PFSK-1 (cell line): Measurements from ENCODE around the gene DCBLD1.

Experiments used
- FOXP2 ChIP-seq: optimal IDR thresholded peaks from 2 replicates; pipeline ENCODE3; 2011; ENCODE audit warnings: borderline replicate concordance, control low read depth, inconsistent platforms; ENCODE audit not compliant: insufficient read depth; ENCODE audit errors: extremely low read length, extremely low read depth
- POLR2AphosphoS5 ChIP-seq: IDR thresholded peaks from 2 replicates; pipeline ENCODE4 v1.6.1; 2012; ENCODE audit warnings: low read depth, mild to moderate bottlenecking, control low read depth, low read length, moderate library complexity
- REST ChIP-seq, 2 experiments: IDR thresholded peaks; 2 replicates each; pipeline versions ENCODE4 v1.6.1 to v1.8.0; 2011 to 2012; ENCODE audit warnings: low read depth in 2 of 2, low read length in 2 of 2, control low read depth in 1 of 2, inconsistent platforms in 1 of 2, mild to moderate bottlenecking in 1 of 2, moderate library complexity in 1 of 2; ENCODE audit not compliant: insufficient read depth in 1 of 2
- SIN3A ChIP-seq: IDR thresholded peaks from 2 replicates; pipeline ENCODE4 v1.6.1; 2012; ENCODE audit warnings: mild to moderate bottlenecking, low read length, moderate library complexity, borderline replicate concordance; ENCODE audit not compliant: insufficient read depth
- TAF1 ChIP-seq: IDR thresholded peaks from 2 replicates; pipeline ENCODE4 v1.6.1; 2012; ENCODE audit warnings: low read length, control low read depth, borderline replicate concordance; ENCODE audit not compliant: insufficient read depth

DCBLD1 gene

GRCh38 chr6:117550078-117550600, 67.7 kb downstream of the DCBLD1 start:
- TF ChIP-seq FOXP2 (no peak), POLR2AphosphoS5 (no peak), SIN3A (no peak), TAF1 (no peak), REST (IDR thresholded peaks at IDR 0.05; ENCODE audit: insufficient read depth in 1 of 2, low read depth in 2 of 2, low read length in 2 of 2) (no peak)

GRCh38 chr6:117550618-117551242, 68.3 kb downstream of the DCBLD1 start:
- TF ChIP-seq REST (IDR thresholded peaks at IDR 0.05; ENCODE audit: insufficient read depth in 1 of 2, low read depth in 2 of 2, low read length in 2 of 2) (no peak), FOXP2 (no peak), TAF1 (no peak), POLR2AphosphoS5 (no peak), SIN3A (no peak)

GRCh38 chr6:117552618-117553017, 70.1 kb downstream of the DCBLD1 start:
- TF ChIP-seq FOXP2 (no peak), SIN3A (no peak), TAF1 (no peak), REST (IDR thresholded peaks at IDR 0.05; ENCODE audit: insufficient read depth in 1 of 2, low read depth in 2 of 2, low read length in 2 of 2) (no peak), POLR2AphosphoS5 (no peak)

- TF ChIP-seq FOXP2 (no peak), TAF1 (no peak), REST (IDR thresholded peaks at IDR 0.05; ENCODE audit: insufficient read depth in 1 of 2, low read depth in 2 of 2, low read length in 2 of 2) (no peak), POLR2AphosphoS5 (no peak), SIN3A (no peak)
Observed at GRCh38 chr6:117553142-117553541, 70.7 kb downstream of the DCBLD1 start.

- no peak for TF ChIP-seq SIN3A
- no peak for TF ChIP-seq POLR2AphosphoS5
- TF ChIP-seq FOXP2 = no peak
- no peak for TF ChIP-seq REST (IDR thresholded peaks at IDR 0.05; ENCODE audit: insufficient read depth in 1 of 2, low read depth in 2 of 2, low read length in 2 of 2)
Observed at GRCh38 chr6:117555262-117555849, 72.9 kb downstream of the DCBLD1 start.
